HG03342 (cell line): ENCODE data around the gene CABYR.

ENCODE experiments used
- ATAC-seq: cut with Tn5 transposase; IDR thresholded peaks from one replicate; pipeline ENCODE4 v1.9.1; 2021; ENCODE audit warnings: mild to moderate bottlenecking, moderate library complexity; ENCODE audit not compliant: unreplicated experiment

The CABYR gene

GRCh38 chr18:24189007-24189528 lies 50.2 kb downstream of the CABYR start:
- ATAC-seq, result peak; percentile 79

DNA sequence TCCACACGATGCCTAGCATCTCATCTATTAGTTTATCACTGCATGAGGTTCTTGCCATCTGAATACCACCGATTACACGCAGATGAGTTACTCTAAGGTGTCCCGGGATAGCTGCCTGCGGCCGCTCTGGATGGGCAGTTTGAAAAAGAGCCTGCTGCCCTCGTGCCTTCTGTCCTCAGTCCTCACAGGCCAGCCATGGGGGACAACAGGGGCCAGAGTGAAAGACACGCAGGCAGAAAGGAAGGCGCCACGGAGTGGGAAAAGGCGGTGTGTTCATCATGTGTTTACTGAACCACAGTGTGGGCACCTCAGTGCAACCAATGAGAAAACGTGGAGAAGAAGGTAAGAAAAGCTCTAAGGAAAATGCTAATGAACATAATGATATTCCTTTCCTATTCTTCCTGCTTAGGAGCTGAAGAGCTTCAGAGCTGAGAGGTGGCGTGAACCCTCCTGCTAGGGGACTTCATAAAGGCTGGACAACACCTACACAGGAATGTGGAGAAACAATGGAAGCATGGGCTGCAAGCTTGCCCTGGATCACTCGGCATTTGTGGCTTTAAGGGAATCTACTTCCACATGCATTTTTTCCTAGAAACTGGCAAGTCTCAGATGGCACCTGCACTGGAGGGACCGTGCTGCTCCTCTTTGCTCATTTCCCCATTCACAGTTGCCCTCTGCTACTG lies 50.9 kb downstream of the CABYR start:
- no peak for ATAC-seq

- no peak for ATAC-seq
Observed at GRCh38 chr18:24190590-24190989, 51.7 kb downstream of the CABYR start.

GRCh38 chr18:24195296-24196053 lies 56.6 kb downstream of the CABYR start:
- no peak for ATAC-seq

GRCh38 chr18:24196764-24197163 lies 57.9 kb downstream of the CABYR start:
- ATAC-seq, result no peak

DNA sequence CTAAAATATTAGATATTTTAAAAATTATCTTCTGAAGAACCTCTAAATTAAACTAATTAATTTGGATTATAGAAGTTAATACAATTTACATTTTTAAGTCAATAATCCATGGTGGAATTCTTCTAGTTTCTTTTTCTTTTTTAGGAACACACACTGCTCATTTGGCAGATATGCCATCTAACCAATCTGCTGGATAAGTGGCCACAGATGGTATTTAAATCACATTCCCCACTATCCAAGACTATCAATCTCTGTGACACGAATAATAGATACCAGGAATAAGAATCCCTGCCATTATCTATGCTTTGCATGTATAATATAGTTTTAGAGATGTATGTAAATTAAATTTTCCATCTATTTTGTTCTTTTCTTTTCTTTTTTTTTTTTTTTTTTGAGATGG lies 58.5 kb downstream of the CABYR start:
- no peak for ATAC-seq

DNA sequence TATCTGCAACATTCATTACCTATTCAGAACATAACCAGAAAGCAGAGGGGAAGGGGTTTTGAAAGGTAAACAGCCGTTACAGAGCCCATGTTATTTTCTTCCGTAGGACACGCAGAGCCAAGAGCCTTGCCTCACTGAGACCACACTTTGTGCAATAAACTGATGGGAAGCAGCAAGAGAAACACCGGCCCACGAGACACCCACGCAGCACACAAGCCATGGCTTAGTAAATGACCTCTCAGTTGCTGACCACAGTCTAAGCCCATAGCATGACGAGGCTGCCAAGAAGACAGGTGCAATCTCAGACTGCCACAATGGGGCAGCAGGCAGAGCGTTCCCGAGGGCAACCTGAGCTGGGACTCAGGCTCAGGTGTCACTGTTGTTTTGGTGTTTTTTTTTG lies 59.6 kb downstream of the CABYR start:
- ATAC-seq, result no peak

DNA sequence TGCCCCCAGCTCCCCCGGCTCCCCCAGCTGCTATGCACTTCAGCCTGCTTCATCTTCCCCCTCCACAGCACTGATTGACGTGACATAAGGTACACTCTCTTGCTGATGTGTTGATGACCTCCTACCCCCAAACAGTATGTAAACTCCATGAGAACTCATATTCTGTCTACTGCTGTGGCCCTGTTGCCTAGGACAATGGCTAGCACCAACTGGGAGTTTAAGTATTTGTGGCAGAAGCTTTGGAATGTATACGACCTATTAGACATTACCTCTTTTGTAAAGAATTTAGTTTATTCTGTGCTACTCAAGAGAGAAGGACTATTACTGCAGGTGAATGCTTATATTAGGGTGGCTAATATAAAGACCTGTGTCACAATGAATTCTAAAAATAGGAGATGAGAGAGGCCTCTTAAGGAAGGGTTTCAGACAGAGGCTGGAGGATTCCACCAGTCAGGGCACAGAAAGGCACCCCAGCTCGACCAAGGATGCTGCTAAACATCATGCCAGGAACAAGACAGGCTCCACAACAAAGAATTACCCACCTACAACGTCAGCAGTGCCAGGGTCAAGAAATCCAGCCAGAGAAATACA lies 60.6 kb downstream of the CABYR start:
- no peak for ATAC-seq

GRCh38 chr18:24200494-24201290 lies 61.8 kb downstream of the CABYR start:
- ATAC-seq, result no peak

GRCh38 chr18:24201699-24202687 lies 63.1 kb downstream of the CABYR start:
- ATAC-seq, result no peak

DNA sequence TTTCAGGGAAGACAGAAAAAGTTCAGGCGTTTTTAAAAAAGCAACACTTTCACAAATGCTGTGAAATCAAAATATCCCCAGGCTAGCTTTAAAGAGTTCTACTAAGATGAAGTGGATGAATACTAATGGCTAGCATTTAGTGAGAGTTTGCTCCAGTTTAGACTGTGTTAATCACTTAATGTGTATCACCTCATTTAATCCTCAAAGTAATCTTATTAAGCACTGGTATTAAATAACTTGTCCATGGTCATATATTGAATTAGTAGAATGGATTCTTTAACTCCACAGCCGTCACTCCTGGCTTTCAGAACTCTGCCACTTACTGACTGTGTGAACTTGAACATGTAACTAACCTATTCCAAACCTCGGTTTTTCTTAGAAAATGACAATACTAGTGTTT lies 66.0 kb downstream of the CABYR start:
- ATAC-seq, result no peak

DNA sequence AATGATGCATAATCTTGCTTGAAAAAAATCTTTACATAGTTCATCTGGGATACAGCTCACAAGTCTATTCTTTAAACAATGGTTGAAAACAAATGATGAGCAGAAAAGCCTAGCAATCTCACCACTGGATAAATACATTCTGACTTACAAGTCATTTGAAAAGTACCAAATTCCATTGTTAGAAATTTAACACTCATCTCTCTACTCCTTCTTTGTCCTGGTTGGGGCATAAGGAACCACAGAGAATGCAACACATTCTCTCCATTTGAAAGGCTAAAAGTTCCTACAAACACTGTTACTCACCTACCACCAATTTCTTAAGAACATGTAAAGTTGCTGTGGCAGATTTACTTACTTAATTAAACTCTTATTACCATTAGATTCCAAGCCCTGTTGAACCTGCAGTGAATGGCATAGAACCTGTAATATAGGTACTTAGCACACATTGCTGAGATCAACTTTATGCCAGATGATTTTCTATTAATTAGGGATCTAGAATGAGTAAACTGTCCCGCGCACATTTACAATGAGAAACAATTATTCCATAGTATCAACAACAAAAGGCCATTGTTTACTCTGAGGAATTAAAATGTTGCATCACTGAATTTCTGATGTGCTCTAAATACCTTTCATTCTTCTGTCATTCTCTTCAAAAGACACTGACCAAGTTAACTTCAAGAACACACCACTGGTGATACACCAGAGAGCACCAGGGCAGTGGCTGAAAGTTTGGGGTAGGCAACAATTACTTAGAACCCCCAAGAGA lies 69.6 kb downstream of the CABYR start:
- ATAC-seq, result no peak

DNA sequence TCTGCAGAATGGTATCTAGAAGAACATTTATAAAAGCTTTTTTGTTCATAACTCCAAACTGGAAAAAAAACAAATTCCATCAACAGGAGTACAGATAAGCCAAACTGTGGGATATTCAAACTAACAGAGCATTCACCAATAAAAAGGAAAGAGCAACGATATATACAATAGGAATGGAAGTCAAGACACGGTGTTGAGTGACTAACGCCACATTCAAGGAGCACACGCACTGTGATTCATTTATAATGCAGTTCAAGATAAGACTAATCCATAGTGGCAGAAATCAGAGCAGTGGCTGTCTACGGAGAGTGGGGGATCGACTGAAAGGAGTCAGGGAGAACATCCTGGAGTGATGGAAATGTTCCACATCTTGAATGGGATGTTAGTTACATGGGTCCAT lies 70.7 kb downstream of the CABYR start:
- no peak for ATAC-seq
